ENCODE data around the gene NOTCH3. TPM values are rescaled to one million over a fixed set of nuclear protein-coding genes. Genes with fewer than 3 reads are reported as not detected.

NOTCH3 gene
- total RNA-seq, 1 donor, result 51.8 TPM

DNA sequence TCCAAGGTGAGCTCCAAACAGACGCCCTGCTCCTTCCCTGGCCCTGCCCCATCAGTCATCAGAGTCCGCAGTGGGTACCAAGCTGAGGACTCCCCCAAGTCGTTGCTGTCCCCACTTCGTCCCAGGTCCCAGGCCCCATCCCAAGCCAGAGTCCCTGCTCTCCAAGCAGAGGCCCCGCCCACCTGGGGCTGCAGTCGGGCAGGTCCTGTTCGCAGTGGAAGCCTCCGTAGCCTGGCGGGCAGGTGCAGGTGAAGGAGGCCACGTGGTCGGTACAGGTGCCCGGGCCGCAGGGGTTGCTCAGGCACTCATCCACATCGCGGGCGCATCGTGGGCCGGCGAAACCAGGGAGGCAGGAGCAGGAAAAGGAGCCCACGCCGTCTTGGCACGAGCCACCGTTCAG lies 19.4 kb downstream of the NOTCH3 start:
- TF ChIP-seq CTCF (IDR thresholded peaks at IDR 0.05; ENCODE audit: extremely low read depth, low read depth, low read length), result no peak
- H2AFZ ChIP-seq (ENCODE audit: low read length), result no peak overlapping the region
- no peak overlapping the region for H3K4me3 ChIP-seq (ENCODE audit: insufficient read depth, low read length)
- no peak overlapping the region for H3K4me2 ChIP-seq (ENCODE audit: insufficient read depth, low read length)
- peak; percentile 4 for DNase-seq (ENCODE audit: insufficient read length, low spot score, missing footprints)
- H3K4me1 ChIP-seq (ENCODE audit: insufficient read depth, low read length), result no peaks in the 10 kb centered on the region
- H4K20me1 ChIP-seq (ENCODE audit: insufficient read depth, low read length), result peaks cover 20% of the 10 kb centered on the region
- H3K27me3 ChIP-seq (ENCODE audit: insufficient read depth, low read length), result no peaks in the 10 kb centered on the region
- no peak overlapping the region for H3K27ac ChIP-seq (ENCODE audit: low read depth, low read length)
- H3K9me3 ChIP-seq (ENCODE audit: low read depth, low read length), result no peaks in the 10 kb centered on the region
- H3K36me3 ChIP-seq (ENCODE audit: insufficient read depth, low read length), result peaks cover 64% of the 10 kb centered on the region
- H3K79me2 ChIP-seq (ENCODE audit: insufficient read depth, low read length), result peaks cover 3% of the 10 kb centered on the region

- Histone ChIP-seq H3K27ac (ENCODE audit: low read depth, low read length) (no peak overlapping the region), H3K9me3 (ENCODE audit: low read depth, low read length) (no peaks in the 10 kb centered on the region)
Observed at GRCh38 chr19:15180451-15181390, 20.1 kb downstream of the NOTCH3 start.

DNA sequence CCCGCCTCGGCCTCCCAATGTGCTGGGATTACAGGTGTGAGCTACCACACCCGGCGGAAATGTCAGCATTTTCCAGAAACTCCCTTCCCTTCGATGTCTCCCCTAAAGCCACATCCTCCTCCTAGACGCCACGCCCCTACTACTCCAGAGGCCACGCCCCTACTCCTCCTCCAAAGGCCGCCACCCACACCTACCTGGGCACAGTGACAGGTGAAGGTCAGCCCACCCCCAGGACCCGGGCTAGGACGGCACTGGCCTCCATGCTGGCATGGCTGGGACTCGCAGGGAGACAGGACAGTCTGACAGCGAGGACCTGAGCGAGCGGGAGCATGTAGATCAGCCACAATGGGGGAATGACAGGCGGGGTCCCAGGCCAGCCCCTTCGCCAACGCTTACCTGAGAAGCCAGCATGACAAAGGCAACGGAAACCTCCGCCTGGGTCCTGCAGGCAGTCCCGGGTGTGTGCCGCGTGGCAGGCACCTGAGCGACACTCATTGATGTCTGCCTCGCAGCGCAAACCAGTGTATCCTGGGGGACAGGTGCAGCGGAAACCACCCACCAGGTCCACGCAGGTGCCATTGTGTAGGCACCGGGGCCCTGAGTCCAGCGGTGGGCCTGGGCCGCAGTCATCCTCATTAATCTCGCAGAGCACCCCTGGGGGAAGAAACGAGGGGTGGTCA lies 22.0 kb downstream of the NOTCH3 start:
- DNase-seq (ENCODE audit: insufficient read length, low spot score, missing footprints), result peak; percentile 6
- Histone ChIP-seq H3K27ac (ENCODE audit: low read depth, low read length) (no peak overlapping the region), H3K4me2 (ENCODE audit: insufficient read depth, low read length) (no peak overlapping the region)

More at GRCh38 chr19:15180451-15181390, 20.1 kb downstream of the NOTCH3 start:
- no peak for TF ChIP-seq CTCF (IDR thresholded peaks at IDR 0.05; ENCODE audit: extremely low read depth, low read depth, low read length)
- DNase-seq (ENCODE audit: insufficient read length, low spot score, missing footprints), result peak; percentile 61
- peaks cover 57% of the 10 kb centered on the region for H3K36me3 ChIP-seq (ENCODE audit: insufficient read depth, low read length)
- H3K4me2 ChIP-seq (ENCODE audit: insufficient read depth, low read length), result no peak overlapping the region
- no peak overlapping the region for H3K4me3 ChIP-seq (ENCODE audit: insufficient read depth, low read length)
- H3K79me2 ChIP-seq (ENCODE audit: insufficient read depth, low read length), result peaks cover 4% of the 10 kb centered on the region
- H3K27me3 ChIP-seq (ENCODE audit: insufficient read depth, low read length), result no peaks in the 10 kb centered on the region
- H3K4me1 ChIP-seq (ENCODE audit: insufficient read depth, low read length), result no peaks in the 10 kb centered on the region
- peaks cover 20% of the 10 kb centered on the region for H4K20me1 ChIP-seq (ENCODE audit: insufficient read depth, low read length)
- H2AFZ ChIP-seq (ENCODE audit: low read length), result no peak overlapping the region

More for the DNA sequence above, 22.0 kb downstream of the NOTCH3 start:
- H3K4me3 ChIP-seq (ENCODE audit: insufficient read depth, low read length), result no peak overlapping the region
- no peaks in the 10 kb centered on the region for H3K9me3 ChIP-seq (ENCODE audit: low read depth, low read length)
- peaks cover 17% of the 10 kb centered on the region for H4K20me1 ChIP-seq (ENCODE audit: insufficient read depth, low read length)
- peaks cover 55% of the 10 kb centered on the region for H3K36me3 ChIP-seq (ENCODE audit: insufficient read depth, low read length)
- H3K79me2 ChIP-seq (ENCODE audit: insufficient read depth, low read length), result peaks cover 6% of the 10 kb centered on the region
- no peak overlapping the region for H2AFZ ChIP-seq (ENCODE audit: low read length)
- TF ChIP-seq CTCF (IDR thresholded peaks at IDR 0.05; ENCODE audit: extremely low read depth, low read depth, low read length), result no peak
- H3K27me3 ChIP-seq (ENCODE audit: insufficient read depth, low read length), result no peaks in the 10 kb centered on the region
- H3K4me1 ChIP-seq (ENCODE audit: insufficient read depth, low read length), result no peaks in the 10 kb centered on the region

Measured in osteoblast (primary cell).